Transverse colon (tissue), 4 donors: ENCODE data around the gene ELAVL2.

Experiments used
- EP300 ChIP-seq: sonication (generic); formaldehyde crosslinking; IDR thresholded peaks from one replicate; pipeline ENCODE4 v1.6.1; 2017; ENCODE audit warnings: antibody characterized with exemption, low read depth
- POLR2A ChIP-seq: fragments of 450-650 bp; IDR thresholded peaks from one replicate; pipeline ENCODE4 v1.6.1; 2016; ENCODE audit warnings: antibody characterized with exemption, mild to moderate bottlenecking, moderate library complexity
- POLR2AphosphoS5 ChIP-seq, 3 donors: sonication (generic); formaldehyde crosslinking; IDR thresholded peaks; one replicate each; pipeline ENCODE4 v1.6.1; 2016; ENCODE audit warnings: antibody characterized with exemption in 3 of 3
- TF ChIP-seq, protein P1 (sequence below), 5 experiments: fragments of 200-600 bp in 3 of 5; fragments of 450-650 bp in 2 of 5; sonication (generic) in 3 of 5; IDR thresholded peaks; 1 replicate in 2 of 5; 2 replicates in 3 of 5; pipeline ENCODE4 v1.5.1; 2016 to 2017; ENCODE audit warnings: antibody characterized with exemption in 5 of 5, inconsistent platforms in 3 of 5, mild to moderate bottlenecking in 2 of 5, moderate library complexity in 1 of 5

DNA sequence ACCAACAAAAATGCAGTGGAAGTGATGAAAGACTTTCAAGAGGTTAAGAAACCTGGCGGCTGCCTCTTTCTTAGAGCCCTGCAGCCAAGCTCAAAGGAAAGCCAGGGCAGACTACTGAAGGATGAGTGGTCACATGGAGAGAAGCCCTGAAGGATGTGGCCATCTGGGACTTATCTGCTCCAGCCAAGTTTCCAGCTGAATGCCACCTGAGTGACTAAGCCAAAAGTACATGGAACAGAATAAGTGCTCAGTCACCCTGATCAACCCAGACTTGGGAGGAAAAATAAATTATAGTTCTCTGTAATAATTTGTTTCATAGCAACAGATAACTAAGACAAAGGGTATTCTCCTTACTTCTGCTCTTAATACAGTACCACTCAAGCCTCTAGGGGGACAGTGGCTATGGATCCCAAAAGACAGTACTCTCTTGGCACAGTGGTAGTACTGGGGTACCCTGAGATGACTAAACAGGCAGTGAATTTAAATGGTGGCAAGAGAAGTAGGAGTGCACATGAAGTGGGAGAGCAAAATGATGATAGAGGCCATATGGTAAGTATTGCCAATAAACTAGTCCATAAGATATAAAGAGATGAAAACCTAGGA is 182.3 kb downstream of the ELAVL2 start:
- TF ChIP-seq, protein P1, sequence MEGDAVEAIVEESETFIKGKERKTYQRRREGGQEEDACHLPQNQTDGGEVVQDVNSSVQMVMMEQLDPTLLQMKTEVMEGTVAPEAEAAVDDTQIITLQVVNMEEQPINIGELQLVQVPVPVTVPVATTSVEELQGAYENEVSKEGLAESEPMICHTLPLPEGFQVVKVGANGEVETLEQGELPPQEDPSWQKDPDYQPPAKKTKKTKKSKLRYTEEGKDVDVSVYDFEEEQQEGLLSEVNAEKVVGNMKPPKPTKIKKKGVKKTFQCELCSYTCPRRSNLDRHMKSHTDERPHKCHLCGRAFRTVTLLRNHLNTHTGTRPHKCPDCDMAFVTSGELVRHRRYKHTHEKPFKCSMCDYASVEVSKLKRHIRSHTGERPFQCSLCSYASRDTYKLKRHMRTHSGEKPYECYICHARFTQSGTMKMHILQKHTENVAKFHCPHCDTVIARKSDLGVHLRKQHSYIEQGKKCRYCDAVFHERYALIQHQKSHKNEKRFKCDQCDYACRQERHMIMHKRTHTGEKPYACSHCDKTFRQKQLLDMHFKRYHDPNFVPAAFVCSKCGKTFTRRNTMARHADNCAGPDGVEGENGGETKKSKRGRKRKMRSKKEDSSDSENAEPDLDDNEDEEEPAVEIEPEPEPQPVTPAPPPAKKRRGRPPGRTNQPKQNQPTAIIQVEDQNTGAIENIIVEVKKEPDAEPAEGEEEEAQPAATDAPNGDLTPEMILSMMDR (IDR thresholded peaks at IDR 0.05): no peak
- TF ChIP-seq POLR2A: no peak
- TF ChIP-seq EP300: no peak
- TF ChIP-seq POLR2AphosphoS5 (IDR thresholded peaks at IDR 0.05): no peak
